H1 (cell line): ENCODE results near the gene RHOBTB1. TPM values are rescaled to one million over a fixed set of nuclear protein-coding genes. Genes with fewer than 3 reads are reported as not detected.

Experiments used
- CTCF ChIA-PET: fragments of 300-600 bp; sonication (Branson Sonifier 250); formaldehyde crosslinking; loops from one replicate; lab custom pipeline; 2021; ENCODE audit not compliant: partially characterized antibody; lab: Charles Lee
- POLR2A ChIA-PET: fragments of 300-600 bp; sonication (Branson Sonifier 250); formaldehyde crosslinking; loops from one replicate; lab custom pipeline; 2021; ENCODE audit warnings: inconsistent platforms; ENCODE audit not compliant: partially characterized antibody; lab: Charles Lee
- DNase-seq, 2 experiments: peaks; one replicate each; pipeline versions ENCODE4 v3.0.0 to v3.0.0-alpha.2; 2010 to 2022; ENCODE audit warnings: low spot score in 2 of 2, low read depth in 1 of 2, mixed read lengths in 1 of 2
- FAIRE-seq: peaks from 2 replicates; lab custom pipeline; 2011; peaks lifted over from hg19 to GRCh38; lab: Jason Lieb, UNC
- H2AFZ ChIP-seq: 2 replicates; pipeline ENCODE4 v1.8.1; 2012; ENCODE audit warnings: low read length, inconsistent platforms
- H2AK5ac ChIP-seq: 2 replicates; pipeline ENCODE4 v1.6.1; 2013; ENCODE audit warnings: low read depth, low read length
- H2BK120ac ChIP-seq: replicated peaks from 2 replicates; pipeline ENCODE3; 2013; ENCODE audit warnings: low read depth, low read length, inconsistent platforms
- H2BK12ac ChIP-seq: 2 replicates; pipeline ENCODE4 v1.6.1; 2013; ENCODE audit warnings: low read depth, low read length
- H2BK15ac ChIP-seq: 2 replicates; pipeline ENCODE4 v1.6.1; 2013; ENCODE audit warnings: low read length
- H2BK20ac ChIP-seq: 2 replicates; pipeline ENCODE4 v1.6.1; 2013; ENCODE audit warnings: low read length
- H2BK5ac ChIP-seq: 2 replicates; pipeline ENCODE4 v1.6.1; 2013; ENCODE audit warnings: low read depth, low read length
- H3K14ac ChIP-seq: 2 replicates; pipeline ENCODE4 v1.6.1; 2013; ENCODE audit warnings: inconsistent platforms; ENCODE audit not compliant: insufficient read length
- H3K18ac ChIP-seq: 2 replicates; pipeline ENCODE4 v1.6.1; 2013; ENCODE audit warnings: low read length; ENCODE audit errors: extremely low read depth
- H3K23ac ChIP-seq: 2 replicates; pipeline ENCODE4 v1.6.1; 2013; ENCODE audit warnings: inconsistent platforms; ENCODE audit not compliant: insufficient read length
- H3K23me2 ChIP-seq: 2 replicates; pipeline ENCODE4 v1.6.1; 2013; ENCODE audit warnings: low read depth, low read length
- H3K27ac ChIP-seq: 2 replicates; pipeline ENCODE4 v1.6.1; 2011; ENCODE audit warnings: low read depth, low read length, inconsistent platforms
- H3K27me3 ChIP-seq, 4 experiments: replicated peaks in 1 of 4; 1 replicate in 1 of 4; 2 replicates in 3 of 4; pipeline versions ENCODE4 v1.6.1 to v1.8.1; 2011 to 2013; ENCODE audit warnings: low read length in 3 of 4, mild to moderate bottlenecking in 3 of 4, inconsistent platforms in 2 of 4, mixed read lengths in 2 of 4, moderate library complexity in 1 of 4; ENCODE audit not compliant: control insufficient read depth in 3 of 4, insufficient read depth in 3 of 4; ENCODE audit errors: extremely low read depth in 1 of 4
- H3K36me3 ChIP-seq, 4 experiments: 2 replicates each; pipeline versions ENCODE4 v1.6.1 to v1.8.1; 2011 to 2013; ENCODE audit warnings: mild to moderate bottlenecking in 4 of 4, low read length in 3 of 4, moderate library complexity in 2 of 4, control low read depth in 1 of 4, inconsistent platforms in 1 of 4; ENCODE audit not compliant: insufficient read depth in 4 of 4, control insufficient read depth in 2 of 4
- H3K4ac ChIP-seq: replicated peaks from 2 replicates; pipeline ENCODE3; 2013; ENCODE audit warnings: low read length, low read depth, mixed read lengths, inconsistent platforms; ENCODE audit not compliant: insufficient read length
- H3K4me1 ChIP-seq, 4 experiments: replicated peaks in 1 of 4; 1 replicate in 1 of 4; 2 replicates in 3 of 4; pipeline versions ENCODE4 v1.6.1 to v1.8.1; 2011 to 2013; ENCODE audit warnings: low read length in 3 of 4, inconsistent platforms in 2 of 4, mixed read lengths in 1 of 4; ENCODE audit not compliant: insufficient read depth in 4 of 4, control insufficient read depth in 3 of 4
- H3K4me2 ChIP-seq, 2 experiments: 2 replicates each; pipeline versions ENCODE4 v1.6.1 to v1.8.1; 2011 to 2013; ENCODE audit warnings: low read depth in 2 of 2, low read length in 2 of 2, control low read depth in 1 of 2, inconsistent platforms in 1 of 2, mild to moderate bottlenecking in 1 of 2; ENCODE audit not compliant: insufficient read depth in 1 of 2
- H3K4me3 ChIP-seq, 4 experiments: fragments of 200-600, 300-600 bp in 1 of 4; sonication (generic), shearing (Covaris generic), sonication (Bioruptor Twin) in 1 of 4; 2 replicates each; pipeline versions ENCODE4 v1.5.1 to v1.8.1; 2011 to 2016; ENCODE audit warnings: low read length in 4 of 4, low read depth in 3 of 4, control low read depth in 2 of 4, inconsistent platforms in 2 of 4, mild to moderate bottlenecking in 2 of 4, mixed read lengths in 1 of 4, moderate library complexity in 1 of 4; ENCODE audit not compliant: insufficient read depth in 2 of 4; ENCODE audit errors: extremely low read depth in 1 of 4
- H3K56ac ChIP-seq: replicated peaks from 2 replicates; pipeline ENCODE3; 2013; ENCODE audit warnings: low read depth, mild to moderate bottlenecking, mixed read lengths, low read length, inconsistent platforms; ENCODE audit not compliant: insufficient read length
- H3K79me1 ChIP-seq: 2 replicates; pipeline ENCODE4 v1.6.1; 2013; ENCODE audit warnings: low read depth, low read length, control low read depth
- H3K79me2 ChIP-seq, 2 experiments: 2 replicates each; pipeline versions ENCODE4 v1.6.1 to v1.8.1; 2012 to 2013; ENCODE audit warnings: low read length in 2 of 2, mild to moderate bottlenecking in 2 of 2, inconsistent platforms in 1 of 2; ENCODE audit not compliant: insufficient read depth in 2 of 2, control insufficient read depth in 1 of 2
- H3K9ac ChIP-seq, 4 experiments: replicated peaks in 1 of 4; 1 replicate in 1 of 4; 2 replicates in 3 of 4; pipeline versions ENCODE4 v1.6.1 to v1.8.1; 2011 to 2013; ENCODE audit warnings: low read depth in 3 of 4, low read length in 3 of 4, control low read depth in 2 of 4, mild to moderate bottlenecking in 2 of 4, moderate library complexity in 2 of 4, inconsistent platforms in 1 of 4; ENCODE audit errors: extremely low read depth in 1 of 4
- H3K9me3 ChIP-seq, 2 experiments: 2 replicates each; pipeline versions ENCODE4 v1.6.1 to v1.8.1; 2012 to 2013; ENCODE audit warnings: mild to moderate bottlenecking in 2 of 2, moderate library complexity in 2 of 2, control low read depth in 1 of 2, inconsistent platforms in 1 of 2, low read depth in 1 of 2, low read length in 1 of 2, mixed read lengths in 1 of 2; ENCODE audit not compliant: insufficient read depth in 2 of 2
- H4K20me1 ChIP-seq, 2 experiments: replicated peaks in 1 of 2; 2 replicates each; pipeline versions ENCODE3 to v1.8.1; 2011 to 2013; ENCODE audit warnings: inconsistent platforms in 2 of 2, low read length in 2 of 2, mild to moderate bottlenecking in 1 of 2; ENCODE audit not compliant: insufficient read depth in 2 of 2, control insufficient read depth in 1 of 2
- H4K5ac ChIP-seq: 2 replicates; pipeline ENCODE4 v1.6.1; 2013; ENCODE audit warnings: low read length, low read depth, mixed read lengths, inconsistent platforms; ENCODE audit not compliant: insufficient read length
- H4K8ac ChIP-seq: 2 replicates; pipeline ENCODE4 v1.8.0; 2013; ENCODE audit warnings: mild to moderate bottlenecking, moderate library complexity, low read length, inconsistent platforms; ENCODE audit not compliant: insufficient read depth; ENCODE audit errors: extremely low read depth
- H4K91ac ChIP-seq: replicated peaks from 2 replicates; pipeline ENCODE3; 2013; ENCODE audit warnings: low read length, mixed read lengths, inconsistent platforms; ENCODE audit not compliant: insufficient read length
- ATF2 ChIP-seq: IDR thresholded peaks from 2 replicates; pipeline ENCODE4 v1.6.1; 2012; ENCODE audit warnings: low read length, inconsistent platforms
- CBX8 ChIP-seq: fragments of 300-800, 300-1000 bp; sonication (generic); IDR thresholded peaks from 2 replicates; pipeline ENCODE4 v1.7.1; 2016; ENCODE audit warnings: low read depth, low read length, borderline replicate concordance
- CREB1 ChIP-seq: IDR thresholded peaks from 2 replicates; pipeline ENCODE4 v1.6.1; 2012; ENCODE audit warnings: inconsistent platforms
- GABPA ChIP-seq: IDR thresholded peaks from 2 replicates; pipeline ENCODE4 v1.6.1; 2011; ENCODE audit warnings: mild to moderate bottlenecking, low read length, moderate library complexity, borderline replicate concordance; ENCODE audit not compliant: insufficient read depth
- RBBP5 ChIP-seq: IDR thresholded peaks from 2 replicates; pipeline ENCODE4 v1.7.1; 2012; ENCODE audit warnings: low read depth, mild to moderate bottlenecking, inconsistent platforms, low read length, moderate library complexity, borderline replicate concordance
- SIN3A ChIP-seq, 2 experiments: IDR thresholded peaks in 1 of 2; conservative IDR thresholded peaks in 1 of 2; 2 replicates each; pipeline ENCODE4 v1.6.1; 2011 to 2012; ENCODE audit warnings: low read length in 2 of 2, improper control_type of control experiment in 1 of 2, low read depth in 1 of 2, mild to moderate bottlenecking in 1 of 2
- SIX5 ChIP-seq: IDR thresholded peaks from 2 replicates; pipeline ENCODE4 v1.6.1; 2011; ENCODE audit warnings: mild to moderate bottlenecking, low read depth, low read length
- SP1 ChIP-seq: IDR thresholded peaks from 2 replicates; pipeline ENCODE4 v1.6.1; 2011; ENCODE audit warnings: low read depth, low read length
- TAF1 ChIP-seq: IDR thresholded peaks from 2 replicates; pipeline ENCODE4 v1.6.1; 2011; ENCODE audit warnings: mild to moderate bottlenecking, low read depth, low read length
- TBP ChIP-seq: IDR thresholded peaks from 2 replicates; pipeline ENCODE4 v1.6.1; 2011; ENCODE audit warnings: low read depth, low read length, improper control_type of control experiment
- USF2 ChIP-seq: IDR thresholded peaks from 2 replicates; pipeline ENCODE4 v1.6.1; 2011; ENCODE audit warnings: low read length, improper control_type of control experiment
- YY1 ChIP-seq: IDR thresholded peaks from 2 replicates; pipeline ENCODE4 v1.6.1; 2011; ENCODE audit warnings: low read depth, mild to moderate bottlenecking, low read length
- WGBS, 2 experiments: shearing (Covaris generic) in 1 of 2; methylation state at CpG; one replicate each; pipeline versions ENCODE4 v1.1.6 to v1.1.7; 2013 to 2015; ENCODE audit warnings: low lambda C conversion rate in 2 of 2, mixed read lengths in 2 of 2, inconsistent platforms in 1 of 2, low coverage in 1 of 2, missing lambda C conversion rate in 1 of 2; ENCODE audit not compliant: insufficient replicate concordance in 2 of 2, insufficient coverage in 1 of 2, insufficient read length in 1 of 2; ENCODE audit errors: extremely low coverage in 1 of 2, missing lambda C conversion rate in 1 of 2; 5-methylcytosine and 5-hydroxymethylcytosine counted together
- polyA plus RNA-seq, 7 experiments: library from polyadenylated mRNA; depleted of rRNA in 3 of 7; stranded (reverse) in 5 of 7; unstranded in 2 of 7; fragments of >200 nt in 5 of 7; fragments of 200-250 nt in 2 of 7; gene quantifications; 1 replicate in 5 of 7; 2 replicates in 1 of 7; 4 replicates in 1 of 7; pipeline versions ENCODE4 v1.2.1 to v1.2.3, GENCODE V29; 2011 to 2013; ENCODE audit warnings: missing spikeins in 2 of 7, mixed read lengths in 2 of 7
- total RNA-seq: library from RNA; stranded (reverse); fragmentation: NEBNext Ultra II Directional; extraction: Animal tissue kit (Norgen Biotek cat#: 25700); gene quantifications from 2 replicates; pipeline ENCODE4 v1.2.1, GENCODE V29; 2021

The RHOBTB1 gene
- total and polyA plus RNA-seq, 2 of the 8 experiments (the other 6 are each of a cell fraction or from before 2014, with no cell fraction given): 6.1 to 7.4 TPM

- Histone ChIP-seq H3K18ac (no peak overlapping the region), H3K14ac (no peak overlapping the region), H3K4me2 (no peak overlapping the region), H4K5ac (no peak overlapping the region), H3K27ac (no peak overlapping the region), H2BK15ac (no peak overlapping the region), H3K79me1 (no peaks in the 10 kb centered on the region), H3K4ac (no peak overlapping the region), H4K20me1 (no peaks in the 10 kb centered on the region), H3K36me3 (no peaks in the 10 kb centered on the region), H3K4me3 (no peak overlapping the region), H4K8ac (no peak overlapping the region), H3K79me2 (no peaks in the 10 kb centered on the region), H2AFZ (no peak overlapping the region), H2BK5ac (no peak overlapping the region), H3K23ac (no peak overlapping the region), H3K9ac (no peak overlapping the region), H3K27me3 (no peaks in the 10 kb centered on the region), H2AK5ac (no peak overlapping the region), H3K9me3 (peaks cover 0 to 3% of the 10 kb centered on the region in 2 experiments; a peak in 1 of 4 replicates), H3K23me2 (no peaks in the 10 kb centered on the region), H2BK20ac (no peak overlapping the region), H3K4me1 (no peaks in the 10 kb centered on the region), H2BK120ac (no peak overlapping the region), H2BK12ac (no peak overlapping the region), H4K91ac (no peak overlapping the region), H3K56ac (no peak overlapping the region)
- ChIA-PET CTCF (no interaction called here), POLR2A (no interaction called here)
- WGBS, 2 experiments: 86% methylated on average over 1 of the region's 1 CpG; no CpG with 5 or more reads in 1 of the 2 experiments
- DNase-seq: no peak
- FAIRE-seq: no peak
- TF ChIP-seq USF2: no peak
- TF ChIP-seq GABPA: no peak
- TF ChIP-seq TAF1: no peak
- TF ChIP-seq SIN3A (conservative IDR thresholded peaks at IDR 0.05 in 1 of 2, IDR thresholded peaks at IDR 0.05 in 1 of 2; ENCODE audit: low read depth in 1 of 2, low read length in 2 of 2): no peak
- no peak for TF ChIP-seq CBX8
- no peak for TF ChIP-seq SIX5
- TF ChIP-seq TBP: no peak
- TF ChIP-seq RBBP5: no peak
- no peak for TF ChIP-seq CREB1
- no peak for TF ChIP-seq ATF2
- no peak for TF ChIP-seq SP1
- no peak for TF ChIP-seq YY1
Measured at GRCh38 chr10:60992636-60993035, 48.7 kb upstream of the RHOBTB1 start.
